NCI-H524 treated with DMSO at 0.1 percent for 48 hours (cell line): ENCODE results near the gene FSIP1.

ENCODE experiments used
- DNase-seq: peaks from one replicate; lab custom pipeline; 2025; lab: John Stamatoyannopoulos, UW

Gene FSIP1

DNA sequence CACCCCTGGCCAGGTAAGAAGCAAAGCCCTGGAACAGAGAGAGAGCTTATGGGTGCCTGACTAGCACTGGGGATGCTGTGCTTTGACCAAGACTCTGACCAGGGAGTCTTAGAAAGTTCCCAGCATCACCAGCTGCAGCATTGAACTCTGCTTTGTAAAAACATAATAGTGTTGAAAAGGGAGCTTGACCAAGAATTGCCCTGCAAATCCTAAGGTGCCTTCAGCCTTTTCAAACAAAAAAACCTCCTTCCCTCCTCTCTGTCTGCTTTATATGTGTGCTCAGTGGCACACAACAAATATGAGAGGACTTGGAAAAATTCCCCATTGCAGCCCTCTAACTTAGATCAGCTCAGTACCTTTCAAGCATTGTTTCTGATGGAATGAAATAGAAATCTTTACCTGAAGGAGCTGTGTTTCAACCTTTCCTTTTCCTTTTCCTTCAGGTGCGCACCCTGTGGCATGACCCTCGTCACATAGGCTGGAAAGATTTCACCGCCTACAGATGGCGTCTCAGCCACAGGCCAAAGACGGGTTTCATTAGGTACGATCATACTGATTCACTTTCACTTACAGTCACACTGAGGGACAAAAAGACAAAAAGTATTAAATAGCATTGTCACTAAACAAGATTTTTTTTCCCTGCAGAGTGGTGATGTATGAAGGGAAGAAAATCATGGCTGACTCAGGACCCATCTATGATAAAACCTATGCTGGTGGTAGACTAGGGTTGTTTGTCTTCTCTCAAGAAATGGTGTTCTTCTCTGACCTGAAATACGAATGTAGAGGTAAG is 188.8 kb downstream of the FSIP1 start:
- DNase-seq: no peak

DNA sequence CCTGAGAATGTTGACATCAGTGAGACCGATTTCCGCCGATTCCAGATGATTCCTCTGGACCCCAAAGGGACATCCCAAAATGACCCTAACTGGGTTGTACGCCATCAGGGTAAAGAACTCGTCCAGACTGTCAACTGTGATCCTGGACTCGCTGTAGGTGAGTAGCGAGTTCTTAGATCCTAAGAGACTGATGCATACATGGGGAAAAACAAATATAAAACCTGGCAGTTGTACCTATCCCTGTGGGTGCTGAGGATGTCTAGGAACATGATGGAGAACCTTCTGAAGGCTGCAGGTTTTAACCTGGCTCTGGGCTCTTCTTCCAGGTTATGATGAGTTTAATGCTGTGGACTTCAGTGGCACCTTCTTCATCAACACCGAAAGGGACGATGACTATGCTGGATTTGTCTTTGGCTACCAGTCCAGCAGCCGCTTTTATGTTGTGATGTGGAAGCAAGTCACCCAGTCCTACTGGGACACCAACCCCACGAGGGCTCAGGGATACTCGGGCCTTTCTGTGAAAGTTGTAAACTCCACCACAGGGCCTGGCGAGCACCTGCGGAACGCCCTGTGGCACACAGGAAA is 189.5 kb downstream of the FSIP1 start:
- DNase-seq: no peak

DNA sequence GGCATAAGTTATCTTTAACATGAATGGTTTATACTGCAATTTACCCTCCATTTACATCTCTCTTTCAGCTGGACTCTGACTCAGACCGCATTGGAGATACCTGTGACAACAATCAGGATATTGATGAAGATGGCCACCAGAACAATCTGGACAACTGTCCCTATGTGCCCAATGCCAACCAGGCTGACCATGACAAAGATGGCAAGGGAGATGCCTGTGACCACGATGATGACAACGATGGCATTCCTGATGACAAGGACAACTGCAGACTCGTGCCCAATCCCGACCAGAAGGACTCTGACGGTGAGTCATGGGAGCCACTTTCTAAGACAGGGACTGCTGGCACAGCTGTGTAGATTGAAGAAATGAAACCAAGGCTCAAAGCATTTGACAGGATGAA is 190.1 kb downstream of the FSIP1 start:
- DNase-seq: no peak

DNA sequence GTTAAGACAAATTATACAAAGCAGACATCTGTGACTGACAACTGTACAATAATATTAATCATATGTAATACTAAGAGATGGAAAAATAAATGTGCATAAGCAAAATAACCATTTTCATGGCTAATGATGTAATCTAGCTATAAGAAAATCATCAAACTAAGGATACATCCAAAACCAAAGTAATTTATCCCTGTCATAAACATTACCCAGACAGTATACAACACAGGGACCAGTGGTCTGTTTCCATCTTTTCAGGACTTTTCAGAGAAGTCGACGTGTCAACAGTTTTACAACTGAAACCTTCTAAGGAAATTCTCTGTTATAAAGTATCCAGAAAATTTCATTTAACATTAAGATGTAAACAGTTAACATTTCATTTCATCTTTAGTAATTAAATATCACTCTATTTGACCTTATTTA is 190.7 kb downstream of the FSIP1 start:
- DNase-seq: no peak

DNA sequence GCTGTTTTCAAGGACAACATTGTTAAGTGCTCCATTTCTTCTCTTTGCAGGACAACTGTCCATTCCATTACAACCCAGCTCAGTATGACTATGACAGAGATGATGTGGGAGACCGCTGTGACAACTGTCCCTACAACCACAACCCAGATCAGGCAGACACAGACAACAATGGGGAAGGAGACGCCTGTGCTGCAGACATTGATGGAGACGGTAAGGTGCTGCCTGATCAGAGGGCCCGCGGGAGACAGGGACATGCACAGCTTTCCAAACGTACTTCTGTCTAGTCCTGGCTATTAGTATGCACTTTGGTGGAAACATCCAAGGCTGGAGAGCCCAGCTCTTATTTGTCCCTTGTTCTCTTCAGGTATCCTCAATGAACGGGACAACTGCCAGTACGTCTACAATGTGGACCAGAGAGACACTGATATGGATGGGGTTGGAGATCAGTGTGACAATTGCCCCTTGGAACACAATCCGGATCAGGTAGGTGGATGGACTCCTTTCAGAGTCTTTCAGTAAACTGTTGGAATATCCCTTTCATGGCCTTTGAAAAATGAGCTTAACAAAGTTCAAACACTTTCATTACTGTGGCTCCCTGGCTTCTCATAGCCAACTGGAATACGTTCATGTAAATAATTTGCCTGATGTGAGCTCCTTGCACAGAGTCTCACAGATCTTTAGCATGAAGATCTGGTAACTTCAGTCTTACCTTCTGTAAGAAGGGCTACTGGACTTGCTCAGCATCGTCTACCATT is 191.3 kb downstream of the FSIP1 start:
- no peak for DNase-seq

DNA sequence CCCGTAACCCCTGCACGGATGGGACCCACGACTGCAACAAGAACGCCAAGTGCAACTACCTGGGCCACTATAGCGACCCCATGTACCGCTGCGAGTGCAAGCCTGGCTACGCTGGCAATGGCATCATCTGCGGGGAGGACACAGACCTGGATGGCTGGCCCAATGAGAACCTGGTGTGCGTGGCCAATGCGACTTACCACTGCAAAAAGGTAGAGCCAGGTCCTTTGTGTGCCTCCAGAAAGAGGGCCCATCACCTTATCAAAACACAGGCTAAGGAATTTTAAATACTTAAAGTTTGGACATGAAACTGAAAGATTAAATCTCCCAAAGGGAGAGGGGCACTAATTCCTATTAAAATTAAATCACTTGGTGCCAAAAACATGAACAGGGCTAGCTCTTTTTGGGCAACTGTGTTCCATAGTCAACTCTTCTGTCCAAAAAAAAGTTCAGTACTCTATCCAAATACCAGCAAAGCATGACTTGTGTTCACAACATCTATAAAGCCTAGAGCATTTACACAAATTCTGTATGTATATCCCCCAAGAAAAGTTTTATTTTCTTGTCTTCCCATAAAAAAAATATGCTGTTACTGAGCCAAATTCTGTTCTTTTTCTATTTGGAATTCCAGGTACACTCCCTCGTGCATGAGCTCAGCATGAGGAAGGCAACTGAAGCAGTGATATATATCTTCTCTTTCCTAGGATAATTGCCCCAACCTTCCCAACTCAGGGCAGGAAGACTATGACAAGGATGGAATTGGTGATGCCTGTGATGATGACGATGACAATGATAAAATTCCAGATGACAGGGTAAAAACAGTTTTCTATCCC is 192.6 kb downstream of the FSIP1 start:
- no peak for DNase-seq

DNA sequence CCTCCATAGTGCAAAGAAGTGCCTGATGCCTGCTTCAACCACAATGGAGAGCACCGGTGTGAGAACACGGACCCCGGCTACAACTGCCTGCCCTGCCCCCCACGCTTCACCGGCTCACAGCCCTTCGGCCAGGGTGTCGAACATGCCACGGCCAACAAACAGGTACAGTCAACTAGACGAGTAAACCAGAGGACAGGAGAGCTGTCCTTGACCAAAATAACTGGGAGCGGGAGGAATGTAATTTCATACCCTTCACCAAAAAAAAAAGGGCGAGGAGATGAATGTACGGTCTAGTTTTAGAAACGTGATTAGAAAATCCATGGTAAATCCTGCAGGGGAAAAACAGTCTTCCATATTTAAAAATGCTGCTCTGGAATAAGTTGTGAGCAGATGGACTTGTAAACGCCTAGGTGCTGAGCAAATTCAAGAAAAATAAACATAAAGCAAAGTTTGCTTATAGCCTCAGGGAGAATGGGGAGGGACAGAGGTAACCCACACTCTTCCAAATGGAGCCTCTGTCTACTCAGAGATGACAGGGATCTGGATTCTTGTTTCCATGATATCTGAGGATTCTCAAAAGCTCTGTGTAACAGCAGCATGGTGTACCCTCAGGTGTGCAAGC is 193.3 kb downstream of the FSIP1 start:
- DNase-seq: no peak

DNA sequence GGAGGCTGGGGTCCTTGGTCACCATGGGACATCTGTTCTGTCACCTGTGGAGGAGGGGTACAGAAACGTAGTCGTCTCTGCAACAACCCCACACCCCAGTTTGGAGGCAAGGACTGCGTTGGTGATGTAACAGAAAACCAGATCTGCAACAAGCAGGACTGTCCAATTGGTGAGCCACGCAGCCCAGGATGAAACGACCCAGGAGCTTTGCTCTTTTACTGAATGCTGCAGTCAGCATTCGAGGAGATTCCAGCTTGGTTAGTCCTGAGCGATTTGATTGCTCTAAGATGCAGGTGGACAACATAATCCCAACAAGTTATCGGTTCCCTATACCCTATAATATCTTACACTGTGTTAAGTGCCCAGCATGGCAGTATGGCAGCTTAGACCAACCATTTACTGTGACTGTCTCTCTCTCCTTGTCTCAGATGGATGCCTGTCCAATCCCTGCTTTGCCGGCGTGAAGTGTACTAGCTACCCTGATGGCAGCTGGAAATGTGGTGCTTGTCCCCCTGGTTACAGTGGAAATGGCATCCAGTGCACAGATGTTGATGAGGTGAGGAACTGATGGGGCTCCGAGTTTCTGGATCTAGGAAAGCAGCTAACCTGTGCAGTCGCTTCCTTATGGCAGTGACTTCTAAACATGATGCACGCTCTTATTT is 194.0 kb downstream of the FSIP1 start:
- DNase-seq: no peak

DNA sequence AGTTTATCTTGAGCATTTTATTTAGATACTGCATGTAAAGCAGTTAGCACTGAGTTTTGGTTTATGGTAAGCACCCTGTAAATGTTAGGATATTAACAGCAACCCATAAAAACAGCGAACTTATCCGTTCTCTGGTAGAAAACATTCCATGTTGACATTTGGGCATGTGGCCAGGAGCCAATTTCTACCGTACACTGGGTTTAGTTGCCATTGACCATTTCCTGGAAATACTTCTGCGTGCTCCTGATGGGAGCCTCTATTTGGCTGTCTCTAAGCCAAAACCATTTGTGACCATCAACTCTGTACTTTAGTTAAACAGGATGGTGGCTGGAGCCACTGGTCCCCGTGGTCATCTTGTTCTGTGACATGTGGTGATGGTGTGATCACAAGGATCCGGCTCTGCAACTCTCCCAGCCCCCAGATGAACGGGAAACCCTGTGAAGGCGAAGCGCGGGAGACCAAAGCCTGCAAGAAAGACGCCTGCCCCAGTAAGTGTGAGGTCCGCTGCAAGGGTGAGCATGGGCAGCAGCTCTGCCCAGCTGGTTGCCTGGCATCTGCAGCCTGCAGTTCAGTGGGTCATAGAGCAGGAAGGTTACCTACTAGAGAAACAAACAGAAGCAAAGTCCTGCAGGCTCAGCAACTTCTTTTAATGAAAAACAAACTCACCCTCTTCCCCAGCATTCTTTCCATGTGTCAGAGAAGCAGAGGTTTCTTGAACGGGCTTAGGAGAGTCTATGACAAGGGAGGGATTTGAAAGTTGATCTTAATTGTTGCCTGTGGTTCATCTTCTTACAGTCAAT is 194.7 kb downstream of the FSIP1 start:
- DNase-seq: no peak

DNA sequence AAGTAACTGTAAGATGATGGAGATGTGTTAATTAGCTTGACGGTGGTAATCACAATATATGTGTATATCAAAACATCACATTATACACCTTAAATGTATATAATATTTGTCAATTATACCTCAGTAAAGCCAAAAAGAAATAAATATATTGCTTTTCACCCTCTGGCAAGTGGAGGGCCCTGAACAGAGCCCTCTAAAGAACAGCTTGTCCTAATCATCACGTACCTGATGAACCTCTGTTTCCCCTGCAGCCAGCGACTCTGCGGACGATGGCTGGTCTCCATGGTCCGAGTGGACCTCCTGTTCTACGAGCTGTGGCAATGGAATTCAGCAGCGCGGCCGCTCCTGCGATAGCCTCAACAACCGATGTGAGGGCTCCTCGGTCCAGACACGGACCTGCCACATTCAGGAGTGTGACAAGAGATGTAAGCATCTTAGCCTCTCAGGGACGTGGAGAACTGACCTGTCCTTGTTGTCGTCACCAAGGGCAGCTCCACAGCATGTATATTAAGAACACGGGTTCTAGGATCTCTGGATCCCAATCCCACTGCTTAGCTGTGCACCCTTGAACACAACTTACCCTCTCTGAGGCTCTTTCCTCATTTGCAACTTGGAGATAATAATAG is 195.4 kb downstream of the FSIP1 start:
- no peak for DNase-seq

DNA sequence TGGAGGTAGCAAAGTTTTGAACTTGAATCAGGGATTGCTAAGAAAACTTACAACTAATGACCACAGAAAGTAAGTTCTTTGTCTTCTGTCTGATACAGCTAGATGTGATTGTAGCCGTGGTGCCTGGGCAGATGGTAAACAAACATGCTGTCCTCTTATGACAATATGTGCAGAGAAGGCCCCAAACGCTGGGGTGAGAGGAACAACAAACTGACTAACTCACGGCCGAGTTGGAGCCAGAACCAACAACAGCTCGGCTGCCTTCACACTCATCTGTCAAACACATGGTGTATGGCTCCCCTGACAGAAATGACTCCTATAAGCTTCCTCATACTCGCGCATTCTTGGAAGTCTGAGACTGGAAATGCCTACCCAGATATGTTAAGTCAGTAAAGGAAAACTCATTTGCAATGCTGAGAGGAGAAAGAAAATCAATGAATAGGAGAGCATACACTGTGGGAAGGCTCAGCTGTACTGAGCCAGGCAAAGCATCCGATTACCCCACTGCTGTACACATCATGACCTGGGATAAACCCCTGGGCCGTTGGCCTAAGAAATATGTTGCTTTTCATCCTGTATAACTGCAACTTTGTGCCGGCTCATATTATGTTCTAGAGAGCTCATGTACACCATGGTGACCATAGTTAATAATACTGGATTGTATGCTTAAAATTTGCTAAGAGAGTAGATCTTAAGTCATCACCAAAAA is 196.1 kb downstream of the FSIP1 start:
- DNase-seq: no peak

DNA sequence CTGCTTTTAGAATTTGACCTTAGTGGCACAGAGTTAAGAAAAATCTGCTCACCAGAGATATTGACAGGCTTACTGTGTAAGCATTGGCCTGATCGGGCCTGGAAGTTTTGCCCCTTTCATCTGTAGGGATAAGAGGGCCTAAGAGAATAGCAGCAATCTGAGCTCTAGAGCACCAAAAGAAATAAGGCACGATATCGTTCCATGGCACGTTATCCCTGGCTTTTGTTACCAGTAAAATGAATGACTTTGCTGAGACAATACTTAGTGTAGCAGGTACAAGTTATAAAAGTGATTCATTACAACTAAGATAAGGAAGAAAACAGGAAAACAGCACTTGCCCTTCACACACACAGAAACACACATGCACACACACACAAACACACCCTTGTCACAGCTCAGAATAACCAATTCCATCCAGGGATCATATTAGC is 196.8 kb downstream of the FSIP1 start:
- no peak for DNase-seq

DNA sequence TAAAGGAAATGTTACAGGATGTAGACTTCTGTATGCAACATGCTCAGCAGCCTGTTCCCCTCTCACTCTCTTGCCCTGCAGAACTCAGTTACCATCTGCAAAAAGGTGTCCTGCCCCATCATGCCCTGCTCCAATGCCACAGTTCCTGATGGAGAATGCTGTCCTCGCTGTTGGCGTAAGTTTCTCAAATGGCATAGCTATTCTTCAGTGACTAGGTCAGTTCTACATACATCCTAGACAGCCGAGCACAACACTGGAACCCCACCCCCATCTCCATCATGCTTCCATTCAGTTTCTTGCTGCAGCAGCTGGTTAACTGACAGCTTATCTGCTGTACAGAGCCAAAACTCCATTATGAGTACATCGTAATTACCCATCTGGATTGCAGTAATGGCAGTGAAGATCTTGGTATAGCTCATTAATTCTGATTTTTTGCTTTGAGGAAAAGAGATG is 197.2 kb downstream of the FSIP1 start:
- DNase-seq: peak; percentile 18

DNA sequence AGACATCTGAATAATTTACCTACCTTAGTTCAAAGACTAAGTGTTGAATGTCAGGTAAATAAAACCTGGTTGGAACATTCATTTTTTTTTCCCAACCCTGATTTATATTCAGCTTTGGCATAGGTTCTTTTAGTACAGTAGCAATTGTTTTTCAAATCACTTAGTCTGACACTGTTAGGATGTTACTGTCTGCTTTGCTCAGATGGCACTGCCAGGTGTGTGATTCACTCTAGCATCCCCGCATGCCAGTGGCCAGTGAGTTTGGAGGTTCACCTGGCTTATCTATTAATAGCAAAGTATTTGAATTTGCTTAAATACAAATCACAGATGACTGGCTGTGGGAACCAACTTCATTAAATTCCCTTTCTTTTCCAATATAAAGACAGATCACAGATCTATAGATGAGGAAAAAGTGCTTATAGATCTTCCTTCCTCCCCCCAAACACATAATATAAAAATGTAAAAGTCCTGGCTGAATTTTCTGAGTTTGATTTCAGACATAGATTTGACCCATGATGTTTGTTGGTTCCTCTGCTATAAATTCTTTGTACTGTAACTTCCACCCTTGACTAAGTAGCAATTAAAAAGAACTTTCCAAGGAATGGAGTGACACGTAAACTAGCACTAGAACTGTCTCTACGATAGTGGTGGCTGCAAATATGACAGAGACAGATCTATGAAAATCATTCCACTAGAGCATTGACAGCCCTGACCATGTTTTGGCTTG is 197.8 kb downstream of the FSIP1 start:
- no peak for DNase-seq

DNA sequence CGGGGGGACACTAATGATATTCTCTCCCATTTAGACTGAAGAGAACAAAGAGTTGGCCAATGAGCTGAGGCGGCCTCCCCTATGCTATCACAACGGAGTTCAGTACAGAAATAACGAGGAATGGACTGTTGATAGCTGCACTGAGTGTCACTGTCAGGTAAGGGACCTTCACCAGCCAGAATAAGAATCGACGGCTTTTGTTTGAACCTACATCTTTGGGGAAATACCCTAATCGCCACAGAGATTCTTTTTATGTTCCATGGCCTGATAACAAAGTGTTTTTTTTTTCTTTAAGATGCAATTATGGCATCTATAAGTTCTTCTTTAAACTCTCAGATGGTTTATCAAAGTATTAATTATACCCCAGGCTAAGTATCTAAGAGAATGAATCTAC is 198.4 kb downstream of the FSIP1 start:
- no peak for DNase-seq

DNA sequence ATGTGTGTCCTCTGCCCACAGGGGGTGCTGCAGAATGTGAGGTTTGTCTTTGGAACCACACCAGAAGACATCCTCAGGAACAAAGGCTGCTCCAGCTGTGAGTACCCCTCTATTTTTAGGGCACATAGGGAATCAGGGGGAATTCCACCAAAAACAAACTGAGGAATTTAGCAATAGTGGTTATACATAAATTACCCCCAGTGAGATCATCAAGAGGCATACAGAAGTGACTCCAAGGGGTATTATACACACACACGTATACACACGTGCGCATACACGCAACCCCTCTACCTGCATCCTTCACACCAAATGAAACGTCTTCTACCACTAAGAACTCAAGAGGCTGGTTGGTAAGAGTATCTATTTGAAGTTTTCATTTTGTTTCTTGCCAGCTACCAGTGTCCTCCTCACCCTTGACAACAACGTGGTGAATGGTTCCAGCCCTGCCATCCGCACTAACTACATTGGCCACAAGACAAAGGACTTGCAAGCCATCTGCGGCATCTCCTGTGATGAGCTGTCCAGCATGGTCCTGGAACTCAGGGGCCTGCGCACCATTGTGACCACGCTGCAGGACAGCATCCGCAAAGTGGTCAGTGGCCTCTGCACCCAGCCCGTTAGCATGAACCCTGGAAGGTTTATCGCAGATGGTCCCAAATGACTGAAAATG is 198.9 kb downstream of the FSIP1 start:
- DNase-seq: no peak

DNA sequence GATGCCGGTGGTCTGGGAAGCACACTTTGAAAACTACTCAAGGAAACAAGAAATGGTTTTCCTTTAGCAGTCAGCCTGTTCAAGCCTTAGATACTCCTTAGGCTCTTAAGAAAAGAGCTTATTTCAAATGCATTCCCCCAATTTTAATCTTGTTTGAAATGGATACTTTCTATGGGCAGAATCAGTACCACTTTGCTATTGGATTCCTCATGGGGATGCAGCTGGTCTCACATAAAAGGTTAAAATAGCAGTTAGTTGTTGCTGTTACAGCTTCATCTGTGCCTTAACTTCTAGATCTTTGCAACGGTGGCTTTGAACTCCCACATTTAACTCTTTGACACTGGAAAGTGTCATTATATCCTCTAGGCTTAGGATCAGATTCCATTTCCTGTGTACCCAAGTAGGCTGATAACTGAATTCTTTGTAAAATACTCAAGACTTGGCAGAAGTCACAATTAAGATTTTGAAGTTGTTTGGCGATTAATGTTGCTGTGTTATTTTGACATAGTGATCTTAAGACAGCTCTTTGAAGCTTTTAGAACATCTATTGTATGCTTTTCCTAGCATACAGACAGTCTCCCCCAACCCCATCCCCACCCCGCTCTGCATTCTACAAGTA is 199.6 kb downstream of the FSIP1 start:
- DNase-seq: no peak
